ENCODE data around the gene TMEM109. TPM values are rescaled to one million over a fixed set of nuclear protein-coding genes. Genes with fewer than 3 reads are reported as not detected.

TMEM109 gene
- total and polyA plus RNA-seq, 2 of the 8 experiments (the other 6 are each of a cell fraction or from before 2014, with no cell fraction given), result 27.3 to 30.3 TPM

DNA sequence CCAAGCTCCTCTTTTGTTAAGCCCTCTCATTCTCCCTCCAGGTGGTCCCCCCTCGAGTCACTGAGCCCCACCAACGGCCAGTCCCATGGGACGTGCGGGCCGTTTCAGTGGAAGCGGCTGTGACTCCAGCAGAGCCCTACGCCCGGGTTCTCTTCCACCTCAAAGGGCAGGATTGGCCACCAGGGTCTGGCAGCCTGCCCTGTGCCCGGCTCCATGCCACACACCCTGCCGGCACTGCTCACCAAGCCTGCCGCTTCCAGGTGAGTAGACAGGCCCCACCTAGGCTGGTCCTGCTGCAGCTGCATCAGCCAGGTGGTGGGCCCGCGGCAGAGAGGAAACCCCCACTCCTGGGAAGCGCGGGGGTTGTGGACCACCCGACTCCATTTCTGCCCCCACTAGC, 13.6 kb downstream of the TMEM109 start:
- no peak overlapping the region for H2BK12ac ChIP-seq (ENCODE audit: low read depth, low read length)
- no peak overlapping the region for H4K5ac ChIP-seq (ENCODE audit: insufficient read length, low read depth, low read length)
- no peak overlapping the region for H2AK5ac ChIP-seq (ENCODE audit: low read depth, low read length)
- H3K79me2 ChIP-seq (ENCODE audit: control insufficient read depth in 1 of 2, insufficient read depth in 2 of 2, low read length in 2 of 2), result no peaks in the 10 kb centered on the region
- H3K4me3 ChIP-seq (ENCODE audit: extremely low read depth in 1 of 4, insufficient read depth in 2 of 4, low read depth in 3 of 4, low read length in 4 of 4), result no peak overlapping the region
- H3K36me3 ChIP-seq (ENCODE audit: control insufficient read depth in 2 of 4, insufficient read depth in 4 of 4, low read length in 3 of 4), result peaks cover 10 to 45% (median 24%) of the 10 kb centered on the region in 4 experiments; a peak in 7 of 8 replicates
- no peak overlapping the region for H2BK15ac ChIP-seq (ENCODE audit: low read length)
- peaks cover 11% of the 10 kb centered on the region for H3K79me1 ChIP-seq (ENCODE audit: low read depth, low read length)
- WGBS, 2 experiments (ENCODE audit: extremely low coverage in 1 of 2, insufficient coverage in 1 of 2, insufficient read length in 1 of 2, insufficient replicate concordance in 2 of 2, low coverage in 1 of 2, low lambda C conversion rate in 2 of 2, missing lambda C conversion rate in 1 of 2), result 86% methylated on average over 16 of the region's 16 CpGs; no CpG with 5 or more reads in 1 of the 2 experiments
- no peak overlapping the region for H3K14ac ChIP-seq (ENCODE audit: insufficient read length)
- H2BK120ac ChIP-seq (replicated peaks; ENCODE audit: low read depth, low read length), result no peak overlapping the region
- H3K4ac ChIP-seq (replicated peaks; ENCODE audit: insufficient read length, low read depth, low read length), result no peak overlapping the region
- no peak overlapping the region for H3K4me2 ChIP-seq (ENCODE audit: insufficient read depth in 1 of 2, low read depth in 2 of 2, low read length in 2 of 2)
- H4K91ac ChIP-seq (replicated peaks; ENCODE audit: insufficient read length, low read length), result no peak overlapping the region
- H4K20me1 ChIP-seq (replicated peaks in 1 of 2; ENCODE audit: control insufficient read depth in 1 of 2, insufficient read depth in 2 of 2, low read length in 2 of 2), result peaks cover 9 to 12% of the 10 kb centered on the region in 2 experiments
- H3K56ac ChIP-seq (replicated peaks; ENCODE audit: insufficient read length, low read depth, low read length), result no peak overlapping the region
- no peak overlapping the region for H3K27ac ChIP-seq (ENCODE audit: low read depth, low read length)
- no peak overlapping the region for H3K23ac ChIP-seq (ENCODE audit: insufficient read length)
- ChIA-PET CTCF (ENCODE audit: partially characterized antibody) (interaction anchor here (1.1 to 1.9 kb wide), 3 partner anchors 26 to 96 kb away, joined by 3 to 9 read pairs (median 5); no protein-coding TSS in a partner anchor), POLR2A (ENCODE audit: partially characterized antibody) (interaction anchor here (1.2 to 5.7 kb wide), 3 partner anchors 9 to 13 kb away, joined by 3 to 26 read pairs (median 4); partner anchors contain the start of gene TMEM109)
- no peak overlapping the region for H3K9ac ChIP-seq (replicated peaks in 1 of 4; ENCODE audit: extremely low read depth in 1 of 4, low read depth in 3 of 4, low read length in 3 of 4)
- H3K23me2 ChIP-seq (ENCODE audit: low read depth, low read length), result peaks cover 11% of the 10 kb centered on the region; the same call in 1 of the 2 replicates
- no peak overlapping the region for H3K18ac ChIP-seq (ENCODE audit: extremely low read depth, low read length)
- H4K8ac ChIP-seq (ENCODE audit: extremely low read depth, insufficient read depth, low read length), result no peak overlapping the region
- DNase-seq (ENCODE audit: low read depth in 1 of 2, low spot score in 2 of 2) (no peak), FAIRE-seq (no peak)
- H2BK5ac ChIP-seq (ENCODE audit: low read depth, low read length), result no peak overlapping the region
- H3K27me3 ChIP-seq (replicated peaks in 1 of 4; ENCODE audit: control insufficient read depth in 3 of 4, extremely low read depth in 1 of 4, insufficient read depth in 3 of 4, low read length in 3 of 4), result peaks cover 0 to 3% (median 0%) of the 10 kb centered on the region in 4 experiments; a peak in 1 of 7 replicates
- H3K4me1 ChIP-seq (replicated peaks in 1 of 4; ENCODE audit: control insufficient read depth in 3 of 4, insufficient read depth in 4 of 4, low read length in 3 of 4), result peaks cover 5 to 15% (median 5%) of the 10 kb centered on the region in 4 experiments; a peak in 6 of 7 replicates
- no peak overlapping the region for H2BK20ac ChIP-seq (ENCODE audit: low read length)
- H2AFZ ChIP-seq (ENCODE audit: low read length), result no peak overlapping the region
- H3K9me3 ChIP-seq (ENCODE audit: insufficient read depth in 2 of 2, low read depth in 1 of 2, low read length in 1 of 2), result no peaks in the 10 kb centered on the region
- no peak for TF ChIP-seq MAFK (IDR thresholded peaks at IDR 0.05; ENCODE audit: low read depth, low read length)
- TF ChIP-seq HDAC2 (IDR thresholded peaks at IDR 0.05; ENCODE audit: borderline replicate concordance in 1 of 2, low read depth in 2 of 2, low read length in 2 of 2), result no peak
- no peak for TF ChIP-seq CBX8 (IDR thresholded peaks at IDR 0.05; ENCODE audit: borderline replicate concordance, low read depth, low read length)
- TF ChIP-seq RNF2 (IDR thresholded peaks at IDR 0.05; ENCODE audit: borderline replicate concordance, low read depth, low read length, missing control alignments, poor library complexity, severe bottlenecking), result no peak
- TF ChIP-seq SP1 (IDR thresholded peaks at IDR 0.05; ENCODE audit: low read depth, low read length), result no peak
- TF ChIP-seq FOSL1 (IDR thresholded peaks at IDR 0.05; ENCODE audit: insufficient read depth, low read depth, low read length), result no peak
- TF ChIP-seq CHD2 (IDR thresholded peaks at IDR 0.05; ENCODE audit: low read length), result no peak
- no peak for TF ChIP-seq RAD21 (IDR thresholded peaks at IDR 0.05 in 1 of 2, conservative IDR thresholded peaks at IDR 0.05 in 1 of 2; ENCODE audit: low read depth in 2 of 2, low read length in 2 of 2)
- no peak for TF ChIP-seq CTBP2 (IDR thresholded peaks at IDR 0.05; ENCODE audit: borderline replicate concordance, insufficient read depth, insufficient read length, low read length)
- no peak for TF ChIP-seq TCF12 (IDR thresholded peaks at IDR 0.05; ENCODE audit: low read depth, low read length)
- no peak for TF ChIP-seq RXRA (IDR thresholded peaks at IDR 0.05; ENCODE audit: insufficient read depth, low read depth, low read length)
- no peak for TF ChIP-seq JUN (IDR thresholded peaks at IDR 0.05; ENCODE audit: low read depth, low read length)
- no peak for TF ChIP-seq SIX5 (IDR thresholded peaks at IDR 0.05; ENCODE audit: low read depth, low read length)
